Measurements from ENCODE around the gene SAFB. TPM values are rescaled to one million over a fixed set of nuclear protein-coding genes. Genes with fewer than 3 reads are reported as not detected.

The SAFB gene
- total and polyA plus RNA-seq, 2 of the 13 experiments (the other 11 are each of a cell fraction or from before 2014, with no cell fraction given): 21.0 to 28.4 TPM

GRCh38 chr19:5686647-5687359 is 63.9 kb downstream of the SAFB start (continued):
- TF ChIP-seq TFDP2 (CRISPR knock-in tag; IDR thresholded peaks at IDR 0.05): no peak; the same call in 1 of the 2 replicates
- TF ChIP-seq FOXA3 (CRISPR knock-in tag; IDR thresholded peaks at IDR 0.05): no peak
- TF ChIP-seq ZNF530 (CRISPR knock-in tag; IDR thresholded peaks at IDR 0.05; ENCODE audit: low read depth): no peak
- no peak for TF ChIP-seq IKZF1 (IDR thresholded peaks at IDR 0.05)
- TF ChIP-seq ZNF326 (CRISPR knock-in tag; IDR thresholded peaks at IDR 0.05; ENCODE audit: borderline replicate concordance): no peak
- TF ChIP-seq ZNF616 (CRISPR knock-in tag; IDR thresholded peaks at IDR 0.05; ENCODE audit: low read depth): peak; percentile 31; the same call in 1 of the 2 replicates
- no peak for TF ChIP-seq DPF2 (CRISPR knock-in tag; IDR thresholded peaks at IDR 0.05; ENCODE audit: borderline replicate concordance, low read depth)
- TF ChIP-seq ZBTB38 (CRISPR knock-in tag; IDR thresholded peaks at IDR 0.05): peak; percentile 94; the same call in 1 of the 2 replicates
- TF ChIP-seq HNRNPH1 (optimal IDR thresholded peaks at IDR 0.05; ENCODE audit: low read depth, low read length): no peak
- TF ChIP-seq MXI1 (IDR thresholded peaks at IDR 0.05; ENCODE audit: borderline replicate concordance, low read depth, low read length): peak; percentile 54; the same call in 1 of the 3 replicates
- TF ChIP-seq NPAS2 (CRISPR knock-in tag; IDR thresholded peaks at IDR 0.05; ENCODE audit: borderline replicate concordance): no peak
- no peak for TF ChIP-seq ZNF557 (CRISPR knock-in tag; IDR thresholded peaks at IDR 0.05)
- no peak for TF ChIP-seq ZNF446 (CRISPR knock-in tag; IDR thresholded peaks at IDR 0.05)
- no peak for TF ChIP-seq ETV6 (CRISPR knock-in tag; conservative IDR thresholded peaks at IDR 0.05)
- TF ChIP-seq TAF15 (IDR thresholded peaks at IDR 0.05; ENCODE audit: low read depth, low read length, poor library complexity, severe bottlenecking): no peak
- TF ChIP-seq ZNF749 (CRISPR knock-in tag; IDR thresholded peaks at IDR 0.05; ENCODE audit: borderline replicate concordance): no peak
- no peak for TF ChIP-seq THYN1 (CRISPR knock-in tag; IDR thresholded peaks at IDR 0.05; ENCODE audit: borderline replicate concordance, low read depth)
- TF ChIP-seq SOX6 (IDR thresholded peaks at IDR 0.05): no peak
- TF ChIP-seq SOX6 (CRISPR knock-in tag; IDR thresholded peaks at IDR 0.05): peak; percentile 38; the same call in 1 of the 2 replicates
- no peak for TF ChIP-seq ZNF383 (CRISPR knock-in tag; IDR thresholded peaks at IDR 0.05; ENCODE audit: borderline replicate concordance)
- TF ChIP-seq ZSCAN30 (CRISPR knock-in tag; IDR thresholded peaks at IDR 0.05): no peak
- 0 out of 2 replicates have a peak, but pooled peaks have one; percentile 32 for TF ChIP-seq MED1 (CRISPR knock-in tag; IDR thresholded peaks at IDR 0.05)
- no peak for TF ChIP-seq RNF2 (conservative IDR thresholded peaks at IDR 0.05; ENCODE audit: low read depth)
- TF ChIP-seq MXD3 (CRISPR knock-in tag; IDR thresholded peaks at IDR 0.05): 0 out of 2 replicates have a peak, but pooled peaks have one; percentile 42
- TF ChIP-seq ZEB1 (IDR thresholded peaks at IDR 0.05; ENCODE audit: insufficient replicate concordance, low read depth): no peak
- no peak for TF ChIP-seq THAP8 (CRISPR knock-in tag; IDR thresholded peaks at IDR 0.05; ENCODE audit: borderline replicate concordance)
- peak; percentile 54; the same call in 1 of the 2 replicates for TF ChIP-seq ELF3 (CRISPR knock-in tag; IDR thresholded peaks at IDR 0.05)
- TF ChIP-seq SATB2 (CRISPR knock-in tag; IDR thresholded peaks at IDR 0.05): no peak
- no peak for TF ChIP-seq ZNF274 (CRISPR knock-in tag; IDR thresholded peaks at IDR 0.05)
- peak; percentile 57 for TF ChIP-seq ZFX (CRISPR knock-in tag; IDR thresholded peaks at IDR 0.05; ENCODE audit: low read depth)
- no peak for TF ChIP-seq JUNB (CRISPR knock-in tag; IDR thresholded peaks at IDR 0.05; ENCODE audit: borderline replicate concordance)
- TF ChIP-seq NFKBIZ (CRISPR knock-in tag; IDR thresholded peaks at IDR 0.05): peak; percentile 42; the same call in 1 of the 2 replicates
